CMK (cell line): ENCODE measurements around the gene ARHGEF26.

Experiments used
- DNase-seq: peaks from one replicate; pipeline ENCODE4 v3.0.0-alpha.2; 2010; ENCODE audit warnings: low read depth

The ARHGEF26 gene

DNA sequence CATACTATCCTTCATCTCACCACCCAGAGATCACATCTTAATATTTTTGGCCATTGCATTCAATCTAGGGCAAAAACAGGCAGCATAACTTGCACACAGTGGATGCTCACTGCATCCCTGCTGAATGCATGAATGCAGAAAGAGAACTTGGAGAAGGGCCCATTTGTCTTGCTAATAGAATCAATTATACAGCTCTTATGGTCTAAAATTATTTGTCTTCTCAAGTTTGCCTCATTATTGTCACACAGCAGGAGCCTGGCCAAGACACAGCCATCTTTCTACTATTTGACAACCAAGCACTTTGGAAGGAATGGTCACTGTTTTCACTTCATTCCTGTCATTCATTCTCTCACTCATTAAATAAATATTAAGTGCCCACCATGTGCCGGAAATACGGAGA lies 1.2 kb upstream of the ARHGEF26 start:
- no peak for DNase-seq

DNA sequence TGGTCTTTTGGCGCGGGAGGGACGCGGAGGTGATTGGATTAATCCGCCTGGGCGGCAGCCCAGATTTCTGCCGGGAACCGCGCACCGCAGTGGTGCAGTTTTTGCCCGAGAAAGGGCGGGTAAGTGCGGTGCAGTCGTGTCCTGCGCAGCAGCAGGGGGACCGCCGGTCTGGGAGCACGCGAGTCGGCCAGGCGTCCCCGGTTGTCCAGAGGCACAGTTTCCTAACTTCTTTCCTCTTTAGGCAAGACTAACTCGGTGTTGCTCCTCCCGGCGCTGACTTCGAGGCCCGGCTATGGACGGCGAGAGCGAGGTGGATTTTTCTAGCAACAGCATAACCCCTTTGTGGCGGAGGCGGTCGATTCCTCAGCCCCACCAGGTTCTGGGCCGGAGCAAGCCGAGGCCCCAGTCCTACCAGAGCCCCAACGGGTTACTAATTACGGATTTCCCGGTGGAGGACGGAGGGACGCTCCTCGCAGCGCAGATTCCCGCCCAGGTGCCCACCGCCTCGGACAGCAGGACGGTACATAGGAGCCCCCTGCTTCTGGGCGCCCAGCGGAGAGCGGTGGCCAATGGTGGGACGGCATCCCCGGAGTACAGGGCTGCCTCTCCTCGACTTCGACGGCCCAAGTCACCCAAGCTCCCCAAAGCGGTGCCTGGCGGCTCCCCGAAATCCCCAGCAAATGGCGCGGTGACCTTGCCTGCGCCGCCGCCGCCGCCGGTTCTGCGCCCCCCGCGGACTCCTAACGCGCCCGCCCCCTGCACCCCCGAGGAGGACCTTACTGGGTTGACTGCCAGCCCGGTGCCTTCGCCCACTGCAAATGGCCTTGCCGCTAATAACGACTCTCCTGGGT lies 736 bp downstream of the ARHGEF26 start:
- DNase-seq, result no peak

DNA sequence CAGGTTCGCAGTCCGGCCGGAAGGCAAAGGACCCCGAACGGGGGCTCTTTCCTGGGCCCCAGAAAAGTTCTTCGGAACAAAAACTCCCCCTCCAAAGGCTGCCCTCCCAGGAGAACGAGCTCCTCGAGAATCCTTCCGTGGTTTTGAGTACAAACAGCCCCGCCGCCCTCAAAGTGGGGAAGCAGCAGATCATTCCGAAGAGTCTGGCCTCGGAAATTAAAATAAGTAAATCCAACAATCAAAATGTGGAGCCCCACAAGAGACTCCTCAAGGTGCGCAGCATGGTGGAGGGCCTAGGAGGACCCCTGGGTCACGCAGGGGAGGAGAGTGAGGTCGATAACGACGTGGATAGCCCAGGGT lies 1.3 kb downstream of the ARHGEF26 start:
- DNase-seq, result no peak

GRCh38 chr3:154122912-154123559 lies 1.8 kb downstream of the ARHGEF26 start:
- no peak for DNase-seq

- DNase-seq, result no peak
Measured at GRCh38 chr3:154123906-154124305, 2.7 kb downstream of the ARHGEF26 start.

GRCh38 chr3:154125378-154126030 lies 4.3 kb downstream of the ARHGEF26 start:
- no peak for DNase-seq

DNA sequence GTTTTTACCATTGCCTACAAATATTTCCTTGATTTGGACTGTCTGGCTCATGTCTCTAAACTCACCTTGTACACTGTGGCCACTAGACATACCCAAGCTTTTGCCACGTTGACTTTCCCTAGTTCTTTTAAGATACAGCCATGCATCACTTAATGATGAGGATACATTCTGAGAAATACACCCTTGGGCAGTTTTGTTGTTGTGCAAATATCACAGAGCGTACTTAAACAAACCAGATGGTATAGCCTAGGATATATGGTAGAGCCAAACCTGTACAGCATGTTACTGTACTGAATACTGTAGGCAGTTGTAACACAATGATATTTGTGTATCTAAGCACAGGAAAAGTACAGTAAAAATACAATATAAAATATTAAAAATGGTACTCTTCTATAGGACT lies 5.5 kb downstream of the ARHGEF26 start:
- no peak for DNase-seq

GRCh38 chr3:154129625-154130024 lies 8.4 kb downstream of the ARHGEF26 start:
- no peak for DNase-seq

DNA sequence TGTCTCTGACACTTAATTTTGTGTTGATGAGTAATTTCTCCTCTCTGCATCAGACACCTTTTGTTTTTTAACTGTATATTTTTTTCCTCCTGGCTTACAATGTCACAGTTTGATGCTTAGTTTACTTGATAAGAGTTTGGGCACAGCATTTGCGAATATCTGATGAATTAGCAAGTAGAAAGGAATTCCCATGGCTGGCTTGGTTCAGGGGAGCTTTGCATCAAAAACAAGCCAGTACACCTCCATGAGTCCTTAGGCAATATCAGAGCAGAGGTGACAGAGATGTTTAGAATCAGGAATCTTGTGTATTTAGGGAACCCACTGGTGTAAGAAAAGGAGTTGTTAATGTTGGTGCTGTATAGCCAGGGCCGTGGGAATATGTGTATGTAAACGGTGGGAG lies 9.3 kb downstream of the ARHGEF26 start:
- DNase-seq, result no peak

- no peak for DNase-seq
Measured at GRCh38 chr3:154131830-154132229, 10.6 kb downstream of the ARHGEF26 start.

DNA sequence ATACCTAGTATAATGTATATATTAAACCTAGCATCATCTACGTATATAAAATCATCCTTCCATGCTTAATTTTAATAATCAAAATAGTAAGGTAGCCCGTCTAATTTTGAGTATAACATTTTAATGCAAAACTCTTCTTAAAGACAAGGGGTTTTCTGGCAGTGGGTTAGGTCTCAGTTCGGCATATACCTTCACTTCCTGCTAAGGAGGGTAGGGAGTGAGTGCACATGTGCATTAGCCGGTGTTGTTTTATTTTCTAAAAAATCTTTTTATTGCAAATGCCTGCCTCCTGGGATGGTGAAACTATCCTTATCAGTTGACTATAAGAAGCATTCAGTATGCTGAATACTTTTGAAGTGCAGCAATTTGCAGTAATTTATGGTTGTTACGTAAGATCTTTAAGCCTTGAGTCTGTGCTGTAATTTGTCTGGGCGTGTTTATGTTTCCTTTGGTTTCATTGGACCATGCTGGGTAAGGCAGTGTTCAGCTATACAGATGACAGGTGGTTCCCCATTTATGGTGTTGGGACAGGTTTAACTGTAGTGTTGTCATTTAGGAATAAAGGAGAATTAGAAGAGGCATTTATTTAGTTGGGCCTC lies 11.7 kb downstream of the ARHGEF26 start:
- DNase-seq, result no peak

GRCh38 chr3:154135511-154136173 lies 14.5 kb downstream of the ARHGEF26 start:
- no peak for DNase-seq

- no peak for DNase-seq
Measured at GRCh38 chr3:154137036-154137435, 15.8 kb downstream of the ARHGEF26 start.

GRCh38 chr3:154139996-154140436 lies 18.8 kb downstream of the ARHGEF26 start:
- no peak for DNase-seq

- no peak for DNase-seq
Measured at GRCh38 chr3:154142608-154143007, 21.4 kb downstream of the ARHGEF26 start.

GRCh38 chr3:154143873-154144272 lies 22.7 kb downstream of the ARHGEF26 start:
- DNase-seq, result no peak

- DNase-seq, result no peak
Measured at GRCh38 chr3:154144825-154145465, 23.8 kb downstream of the ARHGEF26 start.

- DNase-seq, result no peak
Measured at GRCh38 chr3:154148541-154148940, 27.4 kb downstream of the ARHGEF26 start.

- DNase-seq, result no peak
Measured at GRCh38 chr3:154149286-154149685, 28.1 kb downstream of the ARHGEF26 start.

DNA sequence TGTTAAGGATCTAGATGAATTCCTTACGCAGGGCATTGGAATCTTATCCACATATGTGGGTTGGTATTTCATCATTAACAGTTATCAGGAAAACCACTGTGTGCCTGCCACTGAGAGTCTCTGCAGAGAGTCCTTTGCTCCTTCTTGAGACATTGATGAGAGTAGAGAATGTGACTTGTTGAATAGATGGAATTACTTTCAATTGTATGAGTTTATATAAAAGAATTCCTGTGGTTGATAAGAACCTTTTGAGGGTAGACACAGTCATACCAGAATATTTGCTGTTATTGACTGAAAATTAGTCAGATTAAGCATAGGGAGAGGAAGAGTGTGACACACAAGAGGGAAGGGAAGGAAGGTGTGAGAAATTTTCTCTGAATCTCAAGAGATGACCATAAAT lies 30.8 kb downstream of the ARHGEF26 start:
- no peak for DNase-seq

GRCh38 chr3:154152741-154153140 lies 31.6 kb downstream of the ARHGEF26 start:
- DNase-seq, result no peak

DNA sequence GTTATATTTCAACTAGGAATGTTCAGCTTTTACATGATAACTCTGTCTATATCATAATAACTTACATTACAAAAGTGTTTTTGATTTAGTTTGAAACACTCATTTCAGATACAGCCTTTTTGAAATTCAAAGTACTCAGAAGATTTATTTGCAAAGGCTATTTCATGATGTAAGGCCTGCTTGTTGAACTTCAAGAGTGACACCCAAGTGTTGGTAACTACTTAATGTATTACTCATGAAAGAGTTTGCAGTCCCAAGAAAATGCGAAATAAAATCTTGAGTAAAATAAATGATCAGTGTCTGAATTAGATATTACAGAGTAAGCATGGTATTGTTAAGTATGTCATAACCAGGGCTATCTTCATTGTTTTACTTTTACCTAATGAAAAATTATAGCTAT lies 35.3 kb downstream of the ARHGEF26 start:
- DNase-seq, result no peak
